DND-41 (cell line): ENCODE results near the gene MKI67.

Source experiments
- ATAC-seq: fragments of 200-7000 bp; cut with Tn5 transposase; 3 replicates; pipeline ENCODE4 v1.9.1; 2021; ENCODE audit warnings: low read depth; ENCODE audit not compliant: insufficient read depth
- DNase-seq: peaks from one replicate; pipeline ENCODE4 v3.0.0-alpha.2; 2020
- H2AFZ ChIP-seq: 2 replicates; pipeline ENCODE4 v1.6.0; 2012; ENCODE audit warnings: low read depth, low read length
- H3K27ac ChIP-seq: 2 replicates; pipeline ENCODE4 v1.5.1; 2012; ENCODE audit warnings: low read length, inconsistent platforms
- H3K27me3 ChIP-seq: fragments of 200-600 bp; sonication (generic); 2 replicates; pipeline ENCODE4 v1.6.0; 2012; ENCODE audit warnings: low read length, mild to moderate bottlenecking, inconsistent platforms; ENCODE audit not compliant: insufficient read depth, poor library complexity
- H3K36me3 ChIP-seq: 2 replicates; pipeline ENCODE4 v1.5.1; 2012; ENCODE audit warnings: low read length, inconsistent platforms; ENCODE audit not compliant: insufficient read depth
- H3K4me1 ChIP-seq: 2 replicates; pipeline ENCODE4 v1.5.1; 2012; ENCODE audit warnings: mild to moderate bottlenecking, low read length; ENCODE audit not compliant: insufficient read depth
- H3K4me2 ChIP-seq: 2 replicates; pipeline ENCODE4 v1.6.0; 2012; ENCODE audit warnings: mild to moderate bottlenecking, moderate library complexity, low read length, inconsistent platforms; ENCODE audit not compliant: insufficient read depth
- H3K4me3 ChIP-seq, 2 experiments: fragments of 200-600 bp in 1 of 2; shearing (Covaris generic) in 1 of 2; 2 replicates each; pipeline ENCODE4 v1.5.1; 2012 to 2016; ENCODE audit warnings: inconsistent platforms in 2 of 2, low read length in 2 of 2, mild to moderate bottlenecking in 2 of 2, low read depth in 1 of 2, moderate library complexity in 1 of 2
- H3K79me2 ChIP-seq: 2 replicates; pipeline ENCODE4 v1.6.0; 2012; ENCODE audit warnings: low read length, inconsistent platforms; ENCODE audit not compliant: insufficient read depth
- H3K9ac ChIP-seq: 2 replicates; pipeline ENCODE4 v1.6.0; 2012; ENCODE audit warnings: low read depth, mild to moderate bottlenecking, inconsistent platforms, low read length, moderate library complexity
- H3K9me3 ChIP-seq: 2 replicates; pipeline ENCODE4 v1.5.1; 2012; ENCODE audit warnings: low read length, moderate library complexity, mild to moderate bottlenecking, inconsistent platforms; ENCODE audit not compliant: insufficient read depth, severe bottlenecking
- H4K20me1 ChIP-seq: 2 replicates; pipeline ENCODE4 v1.6.0; 2012; ENCODE audit warnings: low read length; ENCODE audit not compliant: insufficient read depth
- EZH2 ChIP-seq: IDR thresholded peaks from 3 replicates; pipeline ENCODE4 v1.6.1; 2012; ENCODE audit warnings: borderline replicate concordance, low read depth, mild to moderate bottlenecking, moderate library complexity, low read length, inconsistent platforms; ENCODE audit not compliant: severe bottlenecking
- TF ChIP-seq, protein P1 (sequence below): IDR thresholded peaks from 2 replicates; pipeline ENCODE4 v1.5.1; 2012; ENCODE audit warnings: borderline replicate concordance, low read length, moderate library complexity, mild to moderate bottlenecking; ENCODE audit not compliant: poor library complexity, severe bottlenecking; ENCODE audit errors: extremely low read depth

MKI67 gene

DNA sequence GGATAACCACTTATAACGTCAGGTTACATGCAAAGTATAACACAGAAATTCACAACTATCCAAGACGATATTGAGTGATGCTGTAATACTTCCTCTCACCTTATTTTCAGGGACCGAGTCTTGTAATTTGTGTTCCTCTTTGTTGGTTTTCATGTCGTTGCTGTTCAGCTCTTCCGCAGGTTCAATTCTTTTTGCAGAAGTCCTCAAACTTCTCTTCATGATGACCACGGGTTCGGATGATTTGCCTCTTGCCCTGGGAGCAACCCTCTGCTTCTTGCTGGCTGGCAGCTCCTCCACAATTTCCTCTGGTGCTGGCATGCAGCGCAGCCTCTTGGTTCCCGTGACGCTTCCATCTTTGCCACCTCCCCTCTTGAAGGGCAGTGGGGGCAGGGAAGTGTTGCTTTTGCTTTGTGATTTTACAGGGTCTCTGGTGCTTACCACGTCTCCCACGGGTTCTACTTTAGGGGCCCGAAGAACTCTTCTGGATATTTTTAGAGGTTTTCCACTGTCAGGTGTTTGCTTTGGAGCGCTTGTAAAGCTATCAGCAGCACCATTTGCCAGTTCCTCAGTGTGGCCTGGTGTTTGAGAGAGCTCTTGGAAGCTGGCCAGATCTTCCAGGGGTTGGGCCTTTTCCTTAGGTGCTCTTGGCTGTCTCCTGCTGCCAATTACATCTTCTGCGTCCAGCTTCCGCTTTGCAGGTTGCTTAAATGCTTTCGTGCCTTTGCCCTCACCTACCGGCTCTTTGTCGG is 23.6 kb downstream of the MKI67 start:
- no peak for DNase-seq
- Histone ChIP-seq H4K20me1 (peaks cover 78% of the 10 kb centered on the region), H3K36me3 (peaks cover 100% of the 10 kb centered on the region), H3K4me3 (no peak overlapping the region), H3K9me3 (no peaks in the 10 kb centered on the region), H2AFZ (no peak overlapping the region), H3K79me2 (peaks cover 54% of the 10 kb centered on the region), H3K9ac (no peak overlapping the region), H3K27ac (no peak overlapping the region), H3K27me3 (no peaks in the 10 kb centered on the region), H3K4me1 (peaks cover 11% of the 10 kb centered on the region), H3K4me2 (no peak overlapping the region)
- ATAC-seq = no peak
- no peak for TF ChIP-seq EZH2
- TF ChIP-seq, protein P1, sequence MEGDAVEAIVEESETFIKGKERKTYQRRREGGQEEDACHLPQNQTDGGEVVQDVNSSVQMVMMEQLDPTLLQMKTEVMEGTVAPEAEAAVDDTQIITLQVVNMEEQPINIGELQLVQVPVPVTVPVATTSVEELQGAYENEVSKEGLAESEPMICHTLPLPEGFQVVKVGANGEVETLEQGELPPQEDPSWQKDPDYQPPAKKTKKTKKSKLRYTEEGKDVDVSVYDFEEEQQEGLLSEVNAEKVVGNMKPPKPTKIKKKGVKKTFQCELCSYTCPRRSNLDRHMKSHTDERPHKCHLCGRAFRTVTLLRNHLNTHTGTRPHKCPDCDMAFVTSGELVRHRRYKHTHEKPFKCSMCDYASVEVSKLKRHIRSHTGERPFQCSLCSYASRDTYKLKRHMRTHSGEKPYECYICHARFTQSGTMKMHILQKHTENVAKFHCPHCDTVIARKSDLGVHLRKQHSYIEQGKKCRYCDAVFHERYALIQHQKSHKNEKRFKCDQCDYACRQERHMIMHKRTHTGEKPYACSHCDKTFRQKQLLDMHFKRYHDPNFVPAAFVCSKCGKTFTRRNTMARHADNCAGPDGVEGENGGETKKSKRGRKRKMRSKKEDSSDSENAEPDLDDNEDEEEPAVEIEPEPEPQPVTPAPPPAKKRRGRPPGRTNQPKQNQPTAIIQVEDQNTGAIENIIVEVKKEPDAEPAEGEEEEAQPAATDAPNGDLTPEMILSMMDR = no peak

DNA sequence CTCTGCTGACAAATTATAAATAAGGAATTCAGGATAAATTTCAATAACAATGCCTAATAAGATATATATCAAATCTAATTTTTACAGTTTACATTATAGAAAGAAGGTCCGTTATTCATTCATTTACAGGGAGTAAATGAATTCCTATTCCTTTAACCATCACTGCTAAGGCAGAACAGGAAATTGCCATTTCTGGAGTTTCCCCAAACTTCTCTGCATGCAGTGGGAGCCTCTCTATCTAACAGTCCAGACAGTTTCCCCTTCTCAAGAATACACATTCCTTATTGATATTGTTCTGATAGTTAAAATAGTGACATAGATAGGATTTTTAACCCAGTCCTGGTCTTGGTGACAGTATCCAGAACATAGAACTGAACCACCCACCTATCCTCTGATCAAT is 24.3 kb downstream of the MKI67 start:
- peaks cover 77% of the 10 kb centered on the region for H4K20me1 ChIP-seq
- H3K9ac ChIP-seq = no peak overlapping the region
- no peak for TF ChIP-seq EZH2
- TF ChIP-seq, protein P1 = no peak
- H2AFZ ChIP-seq = no peak overlapping the region
- H3K4me1 ChIP-seq = peaks cover 18% of the 10 kb centered on the region
- DNase-seq (no peak), ATAC-seq (no peak)
- no peaks in the 10 kb centered on the region for H3K9me3 ChIP-seq
- H3K4me2 ChIP-seq = no peak overlapping the region
- H3K36me3 ChIP-seq = peaks cover 100% of the 10 kb centered on the region
- H3K4me3 ChIP-seq = no peak overlapping the region
- H3K27me3 ChIP-seq = no peaks in the 10 kb centered on the region
- H3K79me2 ChIP-seq = peaks cover 46% of the 10 kb centered on the region
- H3K27ac ChIP-seq = no peak overlapping the region

DNA sequence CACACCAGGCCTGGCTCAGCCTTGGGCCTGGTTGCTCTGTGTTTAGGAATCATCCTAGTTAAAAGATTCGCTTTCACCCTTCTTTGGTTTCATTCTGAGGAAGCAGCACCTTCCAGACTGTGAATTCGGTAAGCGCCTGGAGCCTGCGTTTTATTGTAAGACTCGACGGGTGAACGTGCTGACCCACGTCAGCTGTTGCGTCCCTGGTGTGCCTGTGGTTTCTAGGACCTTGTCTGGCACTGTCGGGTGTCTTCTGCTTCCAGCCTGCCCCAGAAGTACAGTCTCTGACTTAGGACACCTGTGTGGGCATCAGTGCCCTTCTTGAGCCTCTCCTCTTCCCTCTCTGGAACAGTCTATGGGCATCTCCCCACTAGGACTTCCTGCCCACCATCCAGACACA is 26.3 kb downstream of the MKI67 start:
- Histone ChIP-seq H3K9ac (no peak overlapping the region), H2AFZ (no peak overlapping the region), H3K79me2 (peaks cover 28% of the 10 kb centered on the region), H3K4me1 (peaks cover 30% of the 10 kb centered on the region), H3K4me2 (no peak overlapping the region), H3K27me3 (no peaks in the 10 kb centered on the region), H4K20me1 (peaks cover 76% of the 10 kb centered on the region), H3K9me3 (no peaks in the 10 kb centered on the region), H3K27ac (no peak overlapping the region), H3K36me3 (peaks cover 96% of the 10 kb centered on the region), H3K4me3 (no peak overlapping the region)
- ATAC-seq (no peak), DNase-seq (no peak)
- TF ChIP-seq, protein P1 = no peak
- TF ChIP-seq EZH2 = no peak

DNA sequence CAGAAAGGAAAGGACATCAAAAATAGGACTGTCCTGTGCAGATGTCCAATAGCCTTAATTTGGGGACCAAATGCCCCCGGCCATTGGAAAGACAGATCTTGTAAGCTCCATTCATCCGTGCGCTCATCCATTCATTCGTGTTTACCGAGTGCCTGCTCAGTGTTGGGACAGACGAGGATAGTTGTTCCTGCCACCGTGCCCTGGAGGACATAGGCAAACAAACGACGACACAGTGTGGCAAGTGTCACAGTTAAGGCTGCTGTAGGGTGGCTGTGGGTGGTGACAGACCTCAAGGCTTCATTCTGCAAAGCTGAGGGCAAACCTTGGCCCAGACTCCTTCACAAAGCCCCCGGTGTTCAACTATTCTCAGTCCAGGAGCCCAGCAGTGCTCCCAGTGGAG is 27.6 kb downstream of the MKI67 start:
- Histone ChIP-seq H3K9ac (no peak overlapping the region), H4K20me1 (peaks cover 67% of the 10 kb centered on the region), H3K27me3 (no peaks in the 10 kb centered on the region), H3K4me2 (no peak overlapping the region), H2AFZ (no peak overlapping the region), H3K36me3 (peaks cover 83% of the 10 kb centered on the region), H3K27ac (no peak overlapping the region), H3K4me1 (peaks cover 30% of the 10 kb centered on the region), H3K79me2 (peaks cover 28% of the 10 kb centered on the region), H3K9me3 (no peaks in the 10 kb centered on the region), H3K4me3 (no peak overlapping the region)
- ATAC-seq (no peak), DNase-seq (no peak)
- TF ChIP-seq, protein P1 = no peak
- no peak for TF ChIP-seq EZH2
